Measurements from ENCODE around the gene SYT1. TPM values are rescaled to one million over a fixed set of nuclear protein-coding genes. Genes with fewer than 3 reads are reported as not detected.

Gene SYT1
- total RNA-seq, 1 experiment from 2014 or later, result 15.8 TPM

DNA sequence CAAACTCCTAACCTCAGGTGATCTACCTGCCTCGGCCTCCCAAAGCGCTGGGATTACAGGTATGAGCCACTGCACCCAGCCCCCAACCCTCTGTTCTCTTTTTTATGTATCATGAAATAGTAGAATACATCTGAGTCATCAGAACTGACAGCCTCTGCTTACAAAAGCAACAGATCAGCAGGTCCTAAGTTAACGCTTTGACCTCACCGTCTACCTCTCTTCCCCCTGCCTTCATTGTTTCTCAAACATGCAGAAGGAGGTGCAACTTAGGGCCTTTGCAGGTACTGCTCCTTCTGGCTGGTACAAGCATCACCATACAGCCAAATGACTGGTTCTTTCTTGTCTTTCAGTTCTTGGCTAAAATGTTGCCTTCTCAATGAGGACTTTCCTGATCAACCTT is 577.0 kb downstream of the SYT1 start:
- H3K14ac ChIP-seq (ENCODE audit: insufficient read depth, low read length), result no peak overlapping the region
- no peak overlapping the region for H2BK12ac ChIP-seq (ENCODE audit: insufficient read length, low read depth, low read length)
- H3K79me2 ChIP-seq (ENCODE audit: insufficient read depth, low read length), result no peaks in the 10 kb centered on the region
- H2AK5ac ChIP-seq (ENCODE audit: insufficient read length, low read length), result no peak overlapping the region
- no peaks in the 10 kb centered on the region for H3K9me3 ChIP-seq (ENCODE audit: control insufficient read depth, low read depth, low read length)
- no peaks in the 10 kb centered on the region for H3K4me1 ChIP-seq (ENCODE audit: insufficient read depth, low read length)
- no peak overlapping the region for H2BK20ac ChIP-seq (ENCODE audit: low read depth, low read length, poor library complexity, severe bottlenecking)
- H3K9ac ChIP-seq (ENCODE audit: extremely low read depth, insufficient read length, low read length), result no peak overlapping the region
- H3K27me3 Mint-ChIP-seq (ENCODE audit: low read depth), result no peaks in the 10 kb centered on the region
- no peak overlapping the region for H3K18ac ChIP-seq (ENCODE audit: insufficient read length, low read depth, low read length)
- H4K8ac ChIP-seq (replicated peaks; ENCODE audit: insufficient read length, low read depth, low read length), result no peak overlapping the region
- H2BK15ac ChIP-seq (ENCODE audit: low read depth, low read length), result no peak overlapping the region
- H3K79me1 ChIP-seq (ENCODE audit: insufficient read depth, low read depth, low read length, poor library complexity, severe bottlenecking), result no peaks in the 10 kb centered on the region
- no peak overlapping the region for H2AFZ ChIP-seq (ENCODE audit: low read length)
- H3K4ac ChIP-seq (ENCODE audit: low read depth, low read length), result no peak overlapping the region
- H3K23me2 ChIP-seq (ENCODE audit: insufficient read length, low read depth, low read length, poor library complexity, severe bottlenecking), result no peaks in the 10 kb centered on the region
- H3K4me1 Mint-ChIP-seq, result peaks cover 6 to 9% of the 10 kb centered on the region in 2 experiments; a peak in 3 of 4 replicates
- H3K27me3 ChIP-seq (ENCODE audit: insufficient read depth, low read length), result no peaks in the 10 kb centered on the region
- DNase-seq, result no peak
- H4K20me1 ChIP-seq (ENCODE audit: control insufficient read depth, insufficient read depth, insufficient read length), result no peaks in the 10 kb centered on the region
- H3K4me3 Mint-ChIP-seq, result no peak overlapping the region
- H3K23ac ChIP-seq (ENCODE audit: insufficient read length, low read depth, low read length), result no peak overlapping the region
- H3K27ac ChIP-seq (ENCODE audit: insufficient read length, low read depth, low read length), result no peak overlapping the region
- TF ChIP-seq, protein P1, sequence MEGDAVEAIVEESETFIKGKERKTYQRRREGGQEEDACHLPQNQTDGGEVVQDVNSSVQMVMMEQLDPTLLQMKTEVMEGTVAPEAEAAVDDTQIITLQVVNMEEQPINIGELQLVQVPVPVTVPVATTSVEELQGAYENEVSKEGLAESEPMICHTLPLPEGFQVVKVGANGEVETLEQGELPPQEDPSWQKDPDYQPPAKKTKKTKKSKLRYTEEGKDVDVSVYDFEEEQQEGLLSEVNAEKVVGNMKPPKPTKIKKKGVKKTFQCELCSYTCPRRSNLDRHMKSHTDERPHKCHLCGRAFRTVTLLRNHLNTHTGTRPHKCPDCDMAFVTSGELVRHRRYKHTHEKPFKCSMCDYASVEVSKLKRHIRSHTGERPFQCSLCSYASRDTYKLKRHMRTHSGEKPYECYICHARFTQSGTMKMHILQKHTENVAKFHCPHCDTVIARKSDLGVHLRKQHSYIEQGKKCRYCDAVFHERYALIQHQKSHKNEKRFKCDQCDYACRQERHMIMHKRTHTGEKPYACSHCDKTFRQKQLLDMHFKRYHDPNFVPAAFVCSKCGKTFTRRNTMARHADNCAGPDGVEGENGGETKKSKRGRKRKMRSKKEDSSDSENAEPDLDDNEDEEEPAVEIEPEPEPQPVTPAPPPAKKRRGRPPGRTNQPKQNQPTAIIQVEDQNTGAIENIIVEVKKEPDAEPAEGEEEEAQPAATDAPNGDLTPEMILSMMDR (conservative IDR thresholded peaks at IDR 0.05), result 0 out of 3 replicates have a peak, but pooled peaks have one; percentile 12
- H3K36me3 Mint-ChIP-seq (ENCODE audit: insufficient read depth in 1 of 3, low read depth in 3 of 3), result peaks cover 8 to 13% (median 11%) of the 10 kb centered on the region in 3 experiments; a peak in 6 of 7 replicates
- H3K27ac Mint-ChIP-seq, result peak overlapping the region in 1 of 3 experiments; percentile 41; a peak in 3 of 7 replicates
- H3K9me3 Mint-ChIP-seq, result 0 out of 5 replicates have a peak, but pooled peaks cover 0 to 2% of the 10 kb centered on the region in 2 experiments
- H2BK5ac ChIP-seq (ENCODE audit: insufficient read length, low read length), result no peak overlapping the region
- H4K91ac ChIP-seq (ENCODE audit: insufficient read length, low read depth, low read length), result no peak overlapping the region
- H3T11ph ChIP-seq (ENCODE audit: low read length), result no peak overlapping the region
- H3K4me2 ChIP-seq (ENCODE audit: insufficient read depth, insufficient read length, low read length), result no peak overlapping the region
- WGBS (ENCODE audit: extremely low coverage, insufficient read length, low lambda C conversion rate), result no CpG with 5 or more reads among the region's 4 CpGs
- no peak overlapping the region for H4K5ac ChIP-seq (ENCODE audit: insufficient read length, low read depth, low read length)
- H3K56ac ChIP-seq (ENCODE audit: insufficient read length, low read depth, low read length), result no peak overlapping the region
- no peak overlapping the region for H2BK120ac ChIP-seq (ENCODE audit: low read depth, low read length, poor library complexity, severe bottlenecking)

Measured in H9 (cell line).